ENCODE measurements around the gene C14orf39. TPM values are rescaled to one million over a fixed set of nuclear protein-coding genes. Genes with fewer than 3 reads are reported as not detected.
A peak's percentile ranks its signal among the peaks of the same experiment; 100 is the strongest.

C14orf39 gene
- total RNA-seq, 1 donor = 0.72 TPM

- Histone ChIP-seq H3K27me3 (ENCODE audit: insufficient read depth, low read length) (peaks cover 97% of the 10 kb centered on the region), H3K9me3 (ENCODE audit: low read depth, low read length) (no peaks in the 10 kb centered on the region), H3K27ac (ENCODE audit: low read depth, low read length) (no peak overlapping the region), H3K4me1 (ENCODE audit: insufficient read depth, low read length) (peaks cover 2% of the 10 kb centered on the region), H3K79me2 (ENCODE audit: insufficient read depth, low read length) (no peaks in the 10 kb centered on the region), H3K36me3 (ENCODE audit: insufficient read depth, low read length) (no peaks in the 10 kb centered on the region), H3K4me3 (ENCODE audit: insufficient read depth, low read length) (no peak overlapping the region), H2AFZ (ENCODE audit: low read length) (no peak overlapping the region), H4K20me1 (ENCODE audit: insufficient read depth, low read length) (no peaks in the 10 kb centered on the region), H3K4me2 (ENCODE audit: insufficient read depth, low read length) (no peak overlapping the region)
- peak; percentile 32 for DNase-seq (ENCODE audit: insufficient read length, low spot score, missing footprints)
- TF ChIP-seq, protein P1, sequence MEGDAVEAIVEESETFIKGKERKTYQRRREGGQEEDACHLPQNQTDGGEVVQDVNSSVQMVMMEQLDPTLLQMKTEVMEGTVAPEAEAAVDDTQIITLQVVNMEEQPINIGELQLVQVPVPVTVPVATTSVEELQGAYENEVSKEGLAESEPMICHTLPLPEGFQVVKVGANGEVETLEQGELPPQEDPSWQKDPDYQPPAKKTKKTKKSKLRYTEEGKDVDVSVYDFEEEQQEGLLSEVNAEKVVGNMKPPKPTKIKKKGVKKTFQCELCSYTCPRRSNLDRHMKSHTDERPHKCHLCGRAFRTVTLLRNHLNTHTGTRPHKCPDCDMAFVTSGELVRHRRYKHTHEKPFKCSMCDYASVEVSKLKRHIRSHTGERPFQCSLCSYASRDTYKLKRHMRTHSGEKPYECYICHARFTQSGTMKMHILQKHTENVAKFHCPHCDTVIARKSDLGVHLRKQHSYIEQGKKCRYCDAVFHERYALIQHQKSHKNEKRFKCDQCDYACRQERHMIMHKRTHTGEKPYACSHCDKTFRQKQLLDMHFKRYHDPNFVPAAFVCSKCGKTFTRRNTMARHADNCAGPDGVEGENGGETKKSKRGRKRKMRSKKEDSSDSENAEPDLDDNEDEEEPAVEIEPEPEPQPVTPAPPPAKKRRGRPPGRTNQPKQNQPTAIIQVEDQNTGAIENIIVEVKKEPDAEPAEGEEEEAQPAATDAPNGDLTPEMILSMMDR (IDR thresholded peaks at IDR 0.05; ENCODE audit: extremely low read depth, low read depth, low read length) = no peak
Measured at GRCh38 chr14:60510951-60511599, 25.2 kb upstream of the C14orf39 start.

- peaks cover 2% of the 10 kb centered on the region for H3K4me1 ChIP-seq (ENCODE audit: insufficient read depth, low read length)
- TF ChIP-seq, protein P1 (IDR thresholded peaks at IDR 0.05; ENCODE audit: extremely low read depth, low read depth, low read length) = no peak
- no peak for DNase-seq (ENCODE audit: insufficient read length, low spot score, missing footprints)
- H3K27me3 ChIP-seq (ENCODE audit: insufficient read depth, low read length) = peaks cover 97% of the 10 kb centered on the region
- H3K4me2 ChIP-seq (ENCODE audit: insufficient read depth, low read length) = no peak overlapping the region
- no peaks in the 10 kb centered on the region for H3K9me3 ChIP-seq (ENCODE audit: low read depth, low read length)
- H3K79me2 ChIP-seq (ENCODE audit: insufficient read depth, low read length) = no peaks in the 10 kb centered on the region
- H3K27ac ChIP-seq (ENCODE audit: low read depth, low read length) = no peak overlapping the region
- no peaks in the 10 kb centered on the region for H3K36me3 ChIP-seq (ENCODE audit: insufficient read depth, low read length)
- no peaks in the 10 kb centered on the region for H4K20me1 ChIP-seq (ENCODE audit: insufficient read depth, low read length)
- no peak overlapping the region for H2AFZ ChIP-seq (ENCODE audit: low read length)
- H3K4me3 ChIP-seq (ENCODE audit: insufficient read depth, low read length) = no peak overlapping the region
Measured at GRCh38 chr14:60510254-60510950, 24.5 kb upstream of the C14orf39 start.

- H3K4me2 ChIP-seq (ENCODE audit: insufficient read depth, low read length) = no peak overlapping the region
- TF ChIP-seq, protein P1 (IDR thresholded peaks at IDR 0.05; ENCODE audit: extremely low read depth, low read depth, low read length) = no peak
- no peaks in the 10 kb centered on the region for H3K9me3 ChIP-seq (ENCODE audit: low read depth, low read length)
- H3K4me1 ChIP-seq (ENCODE audit: insufficient read depth, low read length) = peaks cover 2% of the 10 kb centered on the region
- H3K79me2 ChIP-seq (ENCODE audit: insufficient read depth, low read length) = no peaks in the 10 kb centered on the region
- H3K4me3 ChIP-seq (ENCODE audit: insufficient read depth, low read length) = no peak overlapping the region
- H3K27ac ChIP-seq (ENCODE audit: low read depth, low read length) = no peak overlapping the region
- H2AFZ ChIP-seq (ENCODE audit: low read length) = no peak overlapping the region
- no peak for DNase-seq (ENCODE audit: insufficient read length, low spot score, missing footprints)
- no peaks in the 10 kb centered on the region for H4K20me1 ChIP-seq (ENCODE audit: insufficient read depth, low read length)
- H3K36me3 ChIP-seq (ENCODE audit: insufficient read depth, low read length) = no peaks in the 10 kb centered on the region
- peaks cover 97% of the 10 kb centered on the region for H3K27me3 ChIP-seq (ENCODE audit: insufficient read depth, low read length)
Measured at GRCh38 chr14:60509438-60510253, 23.8 kb upstream of the C14orf39 start.
